ENCODE results near the gene PASK. TPM values are rescaled to one million over a fixed set of nuclear protein-coding genes. Genes with fewer than 3 reads are reported as not detected.

The PASK gene
- total RNA-seq, 1 donor from 2014 or later: 20.3 TPM

- no peak overlapping the region for H3K27ac Mint-ChIP-seq
- Histone ChIP-seq H3K79me2 (ENCODE audit: low read depth) (no peaks in the 10 kb centered on the region), H3K4me2 (no peak overlapping the region), H3K4me3 (no peak overlapping the region), H3K27me3 (no peaks in the 10 kb centered on the region), H3K9ac (no peak overlapping the region), H3K4me1 (no peaks in the 10 kb centered on the region), H3K9me3 (ENCODE audit: low read depth) (no peaks in the 10 kb centered on the region), H3K36me3 (no peaks in the 10 kb centered on the region), H3K27ac (no peak overlapping the region), H3F3A (ENCODE audit: low read depth) (no peaks in the 10 kb centered on the region), H4K20me1 (ENCODE audit: low read depth) (no peaks in the 10 kb centered on the region), H2AFZ (replicated peaks) (no peak overlapping the region)
- H3K4me1 Mint-ChIP-seq: no peaks in the 10 kb centered on the region
- peaks cover 5% of the 10 kb centered on the region for H3K36me3 Mint-ChIP-seq
- DNase-seq (ENCODE audit: low spot score): no peak
- peak overlapping the region; percentile 50 for H3K4me3 Mint-ChIP-seq
- H3K27me3 Mint-ChIP-seq (ENCODE audit: insufficient read depth, low read depth): peaks cover 3% of the 10 kb centered on the region
- no peaks in the 10 kb centered on the region for H3K9me3 Mint-ChIP-seq
- TF ChIP-seq CTCF (IDR thresholded peaks at IDR 0.05) (no peak), EZH2phosphoT487 (IDR thresholded peaks at IDR 0.05) (no peak), EZH2 (IDR thresholded peaks at IDR 0.05) (no peak)
These were observed 39.8 kb downstream of the PASK start for GRCh38 chr2:241109210-241110088.

GRCh38 chr2:241108271-241109209 is 40.7 kb downstream of the PASK start:
- Mint-ChIP-seq H3K36me3 (peaks cover 5% of the 10 kb centered on the region), H3K9me3 (no peaks in the 10 kb centered on the region), H3K27ac (no peak overlapping the region), H3K4me1 (no peaks in the 10 kb centered on the region), H3K4me3 (peak overlapping the region; percentile 50), H3K27me3 (ENCODE audit: insufficient read depth, low read depth) (peaks cover 3% of the 10 kb centered on the region)
- no peaks in the 10 kb centered on the region for H3K36me3 ChIP-seq
- H3K9ac ChIP-seq: no peak overlapping the region
- no peaks in the 10 kb centered on the region for H3K27me3 ChIP-seq
- TF ChIP-seq CTCF (IDR thresholded peaks at IDR 0.05) (no peak), EZH2 (IDR thresholded peaks at IDR 0.05) (no peak), EZH2phosphoT487 (IDR thresholded peaks at IDR 0.05) (no peak)
- H3K4me2 ChIP-seq: no peak overlapping the region
- H3K9me3 ChIP-seq (ENCODE audit: low read depth): no peaks in the 10 kb centered on the region
- no peak overlapping the region for H3K4me3 ChIP-seq
- H3F3A ChIP-seq (ENCODE audit: low read depth): peaks cover 3% of the 10 kb centered on the region
- DNase-seq (ENCODE audit: low spot score): no peak
- H4K20me1 ChIP-seq (ENCODE audit: low read depth): no peaks in the 10 kb centered on the region
- H3K27ac ChIP-seq: no peak overlapping the region
- H3K4me1 ChIP-seq: peaks cover 2% of the 10 kb centered on the region
- H2AFZ ChIP-seq (replicated peaks): no peak overlapping the region
- H3K79me2 ChIP-seq (ENCODE audit: low read depth): no peaks in the 10 kb centered on the region

DNA sequence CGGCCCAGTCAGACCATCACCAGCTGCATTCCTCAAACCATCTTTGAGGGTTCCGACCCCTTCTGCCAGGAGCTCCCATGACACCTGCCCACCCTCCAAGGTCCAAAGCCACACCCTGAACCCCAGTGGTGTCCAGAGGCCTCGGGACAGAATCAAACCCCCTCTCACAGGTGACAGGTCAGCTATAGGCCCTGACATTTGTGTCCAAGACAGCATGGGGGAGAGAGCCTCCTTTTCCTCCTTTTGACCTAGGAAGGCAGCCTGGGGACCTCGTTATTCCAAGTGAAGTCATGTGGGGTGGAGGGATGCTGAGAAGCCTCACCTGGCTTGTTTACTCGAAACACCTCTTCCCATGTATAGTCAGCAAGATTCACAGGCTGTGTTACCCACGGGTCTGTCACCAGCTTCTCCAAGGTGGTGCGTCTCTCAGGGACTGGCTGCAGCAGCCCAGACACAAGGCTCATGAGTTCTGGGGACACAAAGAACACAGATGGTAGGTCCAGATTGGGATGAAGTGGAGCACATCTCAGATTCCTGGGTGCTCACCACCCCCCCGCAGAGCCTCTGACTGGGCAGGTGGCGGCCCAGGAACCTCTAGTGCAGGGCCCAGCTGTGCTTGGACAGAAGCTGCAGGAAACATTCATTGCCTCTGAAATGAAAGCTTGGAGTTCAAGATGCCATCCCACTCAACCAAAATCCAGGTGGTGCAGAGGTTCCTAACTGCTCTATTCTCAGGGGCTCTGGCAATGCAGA is 42.1 kb downstream of the PASK start:
- Mint-ChIP-seq H3K9me3 (no peaks in the 10 kb centered on the region), H3K36me3 (peaks cover 5% of the 10 kb centered on the region), H3K27me3 (ENCODE audit: insufficient read depth, low read depth) (peaks cover 3% of the 10 kb centered on the region), H3K4me3 (no peak overlapping the region), H3K4me1 (peaks cover 6% of the 10 kb centered on the region), H3K27ac (no peak overlapping the region)
- no peak for DNase-seq (ENCODE audit: low spot score)
- Histone ChIP-seq H3K4me2 (no peak overlapping the region), H3K27ac (no peak overlapping the region), H3K79me2 (ENCODE audit: low read depth) (no peaks in the 10 kb centered on the region), H3K4me1 (peaks cover 9% of the 10 kb centered on the region), H3K4me3 (no peak overlapping the region), H3K9me3 (ENCODE audit: low read depth) (no peaks in the 10 kb centered on the region), H3K9ac (no peak overlapping the region), H3F3A (ENCODE audit: low read depth) (peaks cover 16% of the 10 kb centered on the region), H3K36me3 (no peaks in the 10 kb centered on the region), H4K20me1 (ENCODE audit: low read depth) (no peaks in the 10 kb centered on the region), H3K27me3 (no peaks in the 10 kb centered on the region), H2AFZ (replicated peaks) (no peak overlapping the region)
- TF ChIP-seq CTCF (IDR thresholded peaks at IDR 0.05) (no peak), EZH2phosphoT487 (IDR thresholded peaks at IDR 0.05) (no peak), EZH2 (IDR thresholded peaks at IDR 0.05) (no peak)

All from neural progenitor cell (in vitro differentiated cells).